K562 (cell line): ENCODE results near the gene PCYT1A. TPM values are rescaled to one million over a fixed set of nuclear protein-coding genes. Genes with fewer than 3 reads are reported as not detected.

Source experiments
- ATF1 ChIP-seq, 2 experiments: fragments of 450-650 bp in 1 of 2; IDR thresholded peaks; 2 replicates each; pipeline ENCODE4 v1.6.1; 2016; ENCODE audit warnings: missing compliant biosample characterization in 1 of 2, missing genetic modification characterization in 1 of 2
- CEBPZ ChIP-seq: fragments of 150-350 bp; IDR thresholded peaks from 2 replicates; pipeline ENCODE4 v1.6.1; 2014; ENCODE audit warnings: low read depth, mild to moderate bottlenecking, low read length, borderline replicate concordance
- CHD1 ChIP-seq: fragments of 200-600 bp; sonication (generic); IDR thresholded peaks from one replicate; pipeline ENCODE4 v1.6.1; 2012; ENCODE audit warnings: mild to moderate bottlenecking, moderate library complexity, low read length, inconsistent platforms
- ETV6 ChIP-seq, 3 experiments: fragments of 150-350 bp in 1 of 3; sonication (generic) in 1 of 3; formaldehyde crosslinking in 1 of 3; IDR thresholded peaks; 2 replicates each; pipeline versions ENCODE4 v1.6.1 to v1.8.0; 2014 to 2022; ENCODE audit warnings: borderline replicate concordance in 2 of 3, low read depth in 2 of 3, antibody characterized with exemption in 1 of 3, low read length in 1 of 3, mild to moderate bottlenecking in 1 of 3, missing genetic modification reagents in 1 of 3
- GABPA ChIP-seq: fragments of 200-800 bp; sonication (Bioruptor generic); conservative IDR thresholded peaks from 2 replicates; pipeline ENCODE4 v1.6.1; 2016; ENCODE audit warnings: low read depth, missing genetic modification characterization, missing compliant biosample characterization
- GTF2A2 ChIP-seq: IDR thresholded peaks from 2 replicates; pipeline ENCODE4 v1.6.1; 2016; ENCODE audit warnings: mild to moderate bottlenecking, missing genetic modification characterization, missing compliant biosample characterization
- GTF2E2 ChIP-seq: fragments of 200-800 bp; sonication (Bioruptor generic); IDR thresholded peaks from 2 replicates; pipeline ENCODE4 v1.6.1; 2016; ENCODE audit warnings: missing genetic modification characterization, missing compliant biosample characterization
- HDAC8 ChIP-seq: fragments of 450-650 bp; IDR thresholded peaks from 2 replicates; pipeline ENCODE4 v1.6.1; 2016; ENCODE audit warnings: mild to moderate bottlenecking, missing genetic modification characterization, moderate library complexity, missing compliant biosample characterization
- KLF1 ChIP-seq: fragments of 450-650 bp; IDR thresholded peaks from 2 replicates; pipeline ENCODE4 v1.6.1; 2016; ENCODE audit warnings: missing genetic modification characterization, missing compliant biosample characterization
- MECOM ChIP-seq: fragments of 250-450 bp; sonication (Bioruptor Pico); IDR thresholded peaks from 2 replicates; pipeline ENCODE4 v1.8.0; 2022; ENCODE audit warnings: inconsistent platforms
- MLLT1 ChIP-seq, 2 experiments: fragments of 450-650 bp; IDR thresholded peaks; 2 replicates each; pipeline ENCODE4 v1.6.1; 2016
- POLR3A ChIP-seq: IDR thresholded peaks from 2 replicates; pipeline ENCODE4 v1.6.1; 2011; ENCODE audit warnings: borderline replicate concordance, mild to moderate bottlenecking, moderate library complexity; ENCODE audit not compliant: insufficient read length, insufficient read depth; ENCODE audit errors: extremely low read depth
- PRMT5 ChIP-seq: sonication (generic); formaldehyde crosslinking; IDR thresholded peaks from 2 replicates; pipeline ENCODE4 v1.5.0; 2020; ENCODE audit warnings: missing genetic modification reagents
- ZBTB34 ChIP-seq: fragments of 250-450 bp; sonication (Bioruptor Pico); IDR thresholded peaks from 2 replicates; pipeline ENCODE4 v1.8.0; 2021; ENCODE audit warnings: mild to moderate bottlenecking, moderate library complexity
- ZHX1 ChIP-seq: fragments of 150-350 bp; conservative IDR thresholded peaks from 2 replicates; pipeline ENCODE4 v1.6.1; 2014; ENCODE audit warnings: low read length
- ZNF165 ChIP-seq: fragments of 250-450 bp; sonication (Bioruptor Pico); IDR thresholded peaks from 2 replicates; pipeline ENCODE4 v1.4.0; 2020; ENCODE audit warnings: borderline replicate concordance
- ZNF174 ChIP-seq: fragments of 250-450 bp; sonication (Bioruptor Pico); IDR thresholded peaks from 2 replicates; pipeline ENCODE4 v1.4.0; 2020; ENCODE audit warnings: mild to moderate bottlenecking
- ZNF384 ChIP-seq: IDR thresholded peaks from 2 replicates; pipeline ENCODE4 v1.6.1; 2012; ENCODE audit warnings: low read depth, low read length, improper control_type of control experiment
- ZNF41 ChIP-seq: fragments of 250-450 bp; sonication (Bioruptor Pico); conservative IDR thresholded peaks from 2 replicates; pipeline ENCODE4 v1.4.0; 2020; ENCODE audit warnings: mild to moderate bottlenecking
- ZSCAN32 ChIP-seq: fragments of 450-650 bp; formaldehyde crosslinking; IDR thresholded peaks from 2 replicates; pipeline ENCODE4 v1.4.0; 2020; ENCODE audit warnings: mild to moderate bottlenecking, moderate library complexity
- polyA plus RNA-seq, 8 experiments: library from polyadenylated mRNA; depleted of rRNA in 4 of 8; stranded (reverse) in 5 of 8; unstranded in 3 of 8; fragments of >200 nt; fragmentation: Nextera tagmentation in 2 of 8; fragmentation: Illumina TruSeq in 1 of 8; extraction: Ambion mirVana in 2 of 8; extraction: Trizol in 1 of 8; gene quantifications; 2 replicates each; pipeline versions ENCODE4 v1.2.1 to v1.2.3, GENCODE V29; 2011 to 2014; ENCODE audit warnings: inconsistent platforms in 1 of 8, missing spikeins in 1 of 8
- total RNA-seq, 7 experiments: library from RNA; depleted of rRNA in 6 of 7; stranded (reverse); fragments of >200 nt in 6 of 7; fragmentation: Illumina TruSeq in 2 of 7; extraction: Trizol in 2 of 7; gene quantifications; 2 replicates each; pipeline versions ENCODE4 v1.2.1 to v1.2.3, GENCODE V29; 2011 to 2021; ENCODE audit warnings: low replicate concordance in 1 of 7

PCYT1A gene
- total and polyA plus RNA-seq, 9 of the 15 experiments (the other 6 are each of a cell fraction or from before 2014, with no cell fraction given) = 13.4 to 62.8 (median 49.4) TPM

- TF ChIP-seq MLLT1 (IDR thresholded peaks at IDR 0.05) (no peak), ZHX1 (no peak), ZSCAN32 (CRISPR knock-in tag) (no peak), ZNF174 (no peak), CHD1 (peak; percentile 15), POLR3A (no peak), HDAC8 (tag) (no peak), GABPA (tag) (no peak; the same call in 1 of the 2 replicates), ATF1 (CRISPR knock-in tag; IDR thresholded peaks at IDR 0.05) (no peak), ATF1 (tag; IDR thresholded peaks at IDR 0.05) (no peak), ETV6 (IDR thresholded peaks at IDR 0.05; ENCODE audit: borderline replicate concordance in 1 of 2, low read depth in 2 of 2, low read length in 1 of 2) (no peak), ETV6 (CRISPR knock-in tag; IDR thresholded peaks at IDR 0.05; ENCODE audit: borderline replicate concordance) (0 out of 2 replicates have a peak, but pooled peaks have one; percentile 0), GTF2E2 (tag) (peak; percentile 31; the same call in 1 of the 2 replicates), PRMT5 (CRISPR knock-in tag) (0 out of 2 replicates have a peak, but pooled peaks have one; percentile 33), MECOM (no peak), ZNF165 (CRISPR knock-in tag) (no peak), CEBPZ (no peak), ZBTB34 (CRISPR knock-in tag) (no peak), ZNF384 (no peak), KLF1 (no peak), GTF2A2 (tag) (no peak), ZNF41 (CRISPR knock-in tag) (no peak)
These were observed 575 bp upstream of the PCYT1A start (continued) for GRCh38 chr3:196288141-196288460.
